Hematopoietic multipotent progenitor cell treated with erythropoietin and hydrocortisone succinate and interleukin-3 and kit ligand, for 6 days (in vitro differentiated cells): ENCODE measurements around the gene HSP90AB1.

Experiments
- DNase-seq: peaks from one replicate; pipeline ENCODE4 v3.0.0-alpha.2; 2015

Gene HSP90AB1

DNA sequence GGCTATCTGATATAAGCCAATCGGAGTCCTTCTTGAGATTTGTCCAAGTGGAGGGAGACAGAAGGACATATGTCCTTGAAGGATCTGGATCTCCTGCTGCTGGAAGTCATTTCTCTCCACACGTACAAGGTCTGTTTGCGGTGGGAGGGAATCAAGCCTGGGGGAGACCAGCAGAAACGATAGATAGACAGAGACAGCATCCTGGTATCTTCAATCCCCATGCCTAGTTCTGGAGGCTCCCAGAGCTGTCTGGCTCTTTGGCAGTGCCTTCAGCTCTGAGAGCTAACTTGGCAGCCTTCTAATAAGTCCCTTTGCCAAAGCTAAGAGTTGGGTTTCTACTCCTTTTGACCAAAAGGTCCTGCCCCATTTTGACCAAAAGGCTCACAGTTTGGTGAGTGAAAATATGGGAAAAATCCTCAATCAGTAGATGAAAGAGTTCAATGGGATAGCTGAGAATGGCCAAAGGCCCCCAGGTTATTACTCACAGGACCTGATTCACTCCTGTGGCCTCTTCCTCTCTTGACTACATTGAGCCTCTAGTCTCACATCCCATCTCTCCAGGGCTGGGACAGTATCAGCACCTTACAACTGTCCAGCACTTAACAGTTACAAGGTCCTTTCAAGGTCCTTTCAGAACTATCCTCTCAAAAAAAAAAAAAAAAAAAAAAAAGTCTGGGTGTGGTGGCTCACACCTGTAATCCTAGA, 45.9 kb downstream of the HSP90AB1 start:
- DNase-seq, result no peak

DNA sequence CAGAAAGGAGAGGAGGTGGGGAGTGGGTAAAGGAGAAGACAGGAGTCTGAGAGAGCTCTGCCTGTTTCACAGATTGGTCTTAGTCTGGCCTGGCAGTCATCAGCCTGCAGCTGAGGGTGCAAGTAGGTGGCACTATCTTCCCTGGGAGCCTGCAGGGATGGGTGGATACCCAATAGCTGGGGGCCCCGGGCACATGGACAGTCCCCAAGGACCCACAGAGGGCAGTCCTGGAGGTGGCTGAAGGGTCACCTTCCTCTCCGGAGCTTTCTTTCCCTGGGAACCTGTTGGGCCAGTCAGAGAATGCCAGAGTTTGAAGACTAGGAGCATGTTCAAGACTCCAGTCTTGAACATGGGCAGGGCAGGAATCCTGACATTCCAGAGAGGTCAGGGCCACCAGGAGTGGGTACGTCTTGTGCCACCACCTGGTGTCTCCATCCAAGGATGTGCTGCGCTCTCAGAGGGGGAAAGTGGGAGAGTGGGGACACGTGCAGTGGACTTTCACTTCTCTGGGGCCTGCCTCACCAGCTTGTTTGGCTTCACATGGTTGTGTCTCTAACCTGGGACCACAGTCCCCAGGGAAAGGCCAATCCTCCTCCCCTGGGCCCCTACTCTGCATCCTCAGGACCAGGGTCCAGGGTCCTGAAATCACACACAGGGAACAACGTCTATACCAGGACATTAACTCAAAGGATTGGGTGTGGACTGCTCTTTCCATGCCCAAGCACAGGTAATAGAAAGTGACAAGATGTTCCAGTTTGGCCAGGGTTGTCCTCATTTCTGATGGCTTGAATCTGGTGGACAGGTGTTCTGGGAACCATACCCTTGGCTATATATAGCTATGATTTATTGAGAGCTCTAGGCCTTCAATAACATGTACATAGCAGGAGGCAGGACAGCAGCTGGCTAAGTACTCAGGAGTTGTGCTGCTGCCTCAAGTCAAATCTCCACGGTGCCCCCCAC, 48.2 kb downstream of the HSP90AB1 start:
- DNase-seq, result no peak

DNA sequence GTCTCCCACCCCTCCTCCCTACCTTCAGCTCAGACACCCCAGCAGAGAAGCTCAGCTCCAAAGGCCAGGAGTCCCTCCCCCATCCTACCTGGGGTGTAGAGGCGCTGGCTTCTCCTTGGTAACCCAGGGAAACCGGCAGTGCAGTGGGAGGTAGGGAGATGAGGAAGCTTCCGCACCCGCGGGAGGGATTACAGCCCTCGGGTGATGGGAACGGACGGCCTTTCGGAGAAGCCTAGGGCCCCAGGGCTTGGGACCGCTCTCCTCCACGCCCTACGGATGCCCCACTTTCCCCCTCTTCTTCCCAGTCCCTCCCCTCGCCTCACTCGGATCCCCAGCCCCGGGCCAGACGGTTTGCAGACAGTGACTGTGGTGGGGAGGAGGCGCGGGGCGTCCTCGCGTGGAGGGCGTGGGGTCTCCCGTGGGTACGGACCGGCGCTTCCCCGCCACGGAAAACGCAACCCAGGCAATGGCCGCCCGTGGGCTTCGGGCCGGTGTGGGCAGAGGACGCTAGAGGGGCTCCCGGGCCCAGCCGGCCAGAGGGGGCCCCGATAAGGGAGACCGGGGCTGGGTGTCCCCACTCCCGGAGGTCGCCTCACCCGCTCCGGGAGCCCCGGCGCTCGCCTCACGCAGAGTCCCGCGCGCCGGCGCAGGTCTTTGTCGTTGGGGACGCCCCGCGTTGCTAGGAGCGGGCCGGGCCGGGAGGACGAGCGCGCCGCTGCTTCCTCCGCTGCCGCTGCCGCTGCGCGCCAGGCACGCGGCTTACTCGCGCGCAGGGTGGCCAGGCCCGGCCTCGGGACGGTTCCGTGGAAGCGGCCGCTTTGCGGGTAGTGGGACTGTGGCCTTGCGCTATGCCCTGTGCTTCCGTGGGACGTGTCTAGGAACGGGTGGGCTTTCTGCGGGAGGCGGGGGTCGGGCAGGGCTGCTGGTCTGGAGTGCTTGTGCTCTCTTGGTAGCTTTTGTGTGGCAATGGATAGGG, 50.5 kb downstream of the HSP90AB1 start:
- DNase-seq, result peak; percentile 61

DNA sequence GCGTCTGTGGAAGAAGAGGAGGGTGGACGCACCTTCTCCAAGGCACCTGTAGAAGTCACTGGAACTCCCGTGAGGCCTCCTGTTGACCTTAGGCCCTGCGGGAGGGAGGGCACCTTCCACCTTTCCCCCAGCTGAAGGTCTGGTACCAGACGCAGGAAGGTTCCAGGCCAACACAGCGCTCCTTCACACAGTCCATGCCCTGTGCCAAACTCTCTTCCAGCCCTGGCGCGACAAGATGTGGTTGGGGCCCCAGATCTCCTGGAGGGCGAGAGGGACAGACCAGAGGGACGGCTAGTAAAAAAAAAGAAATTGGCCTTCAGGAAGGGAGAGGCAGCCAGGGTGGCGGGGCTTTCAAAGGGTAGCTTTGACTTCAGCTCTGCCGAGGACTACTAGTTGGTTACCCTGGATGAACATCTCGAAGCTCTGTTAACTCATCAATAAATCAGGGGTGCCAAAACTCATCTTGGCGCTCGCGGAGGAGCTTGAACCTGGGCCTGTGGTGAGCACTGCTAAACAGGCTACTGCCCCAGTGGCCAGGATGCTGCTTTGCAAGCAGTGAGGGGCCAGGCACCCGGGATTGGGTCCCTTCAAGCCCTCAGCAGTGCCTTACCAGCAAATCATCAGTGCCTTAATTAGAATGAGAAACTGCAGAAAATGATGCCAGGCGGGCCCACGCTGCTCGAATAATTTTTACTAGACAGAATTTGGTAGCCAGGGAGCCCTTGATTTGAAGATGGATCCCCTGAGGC, 51.3 kb downstream of the HSP90AB1 start:
- no peak for DNase-seq

DNA sequence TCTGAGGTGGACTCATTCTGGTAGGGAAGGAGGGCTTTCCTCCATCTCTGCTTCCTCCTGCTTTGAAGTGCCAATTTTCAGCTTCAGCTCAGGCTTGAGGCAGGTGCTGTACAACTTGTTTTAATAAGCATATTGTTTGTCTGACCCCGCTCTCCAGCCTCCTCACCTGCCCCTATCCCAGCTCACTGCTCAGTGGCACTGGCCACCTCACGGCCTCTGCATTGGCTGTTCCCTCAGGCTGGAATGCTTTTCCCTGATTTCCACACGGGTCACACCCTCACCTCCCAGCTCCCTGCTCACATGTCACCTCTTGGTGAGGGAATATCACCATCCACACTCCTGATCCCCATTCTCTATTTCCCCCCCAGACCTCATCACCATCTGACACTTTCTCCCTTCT, 52.0 kb downstream of the HSP90AB1 start:
- no peak for DNase-seq

DNA sequence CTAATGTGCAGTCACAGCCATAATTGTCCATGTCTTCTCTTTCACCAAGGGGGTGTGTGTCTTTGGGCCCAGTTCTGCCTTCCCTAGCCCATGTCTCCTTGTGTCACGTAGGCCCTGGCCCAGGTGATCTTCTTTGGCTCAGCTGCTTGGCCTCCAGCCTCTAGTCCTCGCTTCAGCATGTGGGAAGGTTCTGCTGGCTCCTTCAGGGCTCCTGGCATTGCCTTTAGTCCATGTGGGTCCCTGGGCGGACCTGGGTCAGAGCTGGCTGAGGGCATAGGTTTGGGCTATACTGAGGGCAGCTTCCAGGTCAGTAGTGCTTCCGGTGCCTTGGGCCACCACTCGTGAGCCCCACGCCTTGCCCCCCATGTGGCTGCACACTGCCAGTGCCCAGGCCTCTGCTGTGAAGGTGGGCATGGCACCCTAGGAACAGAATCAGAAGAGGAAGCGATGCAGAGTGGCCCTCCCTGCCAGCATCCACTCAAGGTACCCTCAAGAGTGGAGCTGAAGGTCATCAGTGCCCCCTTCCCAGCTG, 53.5 kb downstream of the HSP90AB1 start:
- DNase-seq, result no peak

DNA sequence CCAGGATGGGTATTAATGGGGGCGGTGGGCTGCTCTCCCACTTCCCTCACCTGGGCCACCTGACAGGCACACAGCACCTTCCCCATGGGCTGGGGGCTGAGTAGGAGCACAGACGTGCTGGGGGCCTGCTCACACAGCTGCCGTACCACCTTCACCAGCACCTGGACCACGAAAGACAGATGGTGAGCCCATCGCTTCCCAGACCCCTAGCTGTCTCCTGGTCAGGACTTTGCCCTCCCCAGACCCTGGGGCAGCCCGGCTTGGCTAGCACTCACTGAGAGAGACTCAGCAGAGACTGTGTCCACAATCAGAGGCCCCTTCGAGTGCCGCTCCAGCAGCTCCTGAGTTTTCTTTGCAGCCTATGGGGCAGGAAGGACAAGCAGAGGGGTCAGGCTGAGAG, 54.2 kb downstream of the HSP90AB1 start:
- DNase-seq, result no peak

DNA sequence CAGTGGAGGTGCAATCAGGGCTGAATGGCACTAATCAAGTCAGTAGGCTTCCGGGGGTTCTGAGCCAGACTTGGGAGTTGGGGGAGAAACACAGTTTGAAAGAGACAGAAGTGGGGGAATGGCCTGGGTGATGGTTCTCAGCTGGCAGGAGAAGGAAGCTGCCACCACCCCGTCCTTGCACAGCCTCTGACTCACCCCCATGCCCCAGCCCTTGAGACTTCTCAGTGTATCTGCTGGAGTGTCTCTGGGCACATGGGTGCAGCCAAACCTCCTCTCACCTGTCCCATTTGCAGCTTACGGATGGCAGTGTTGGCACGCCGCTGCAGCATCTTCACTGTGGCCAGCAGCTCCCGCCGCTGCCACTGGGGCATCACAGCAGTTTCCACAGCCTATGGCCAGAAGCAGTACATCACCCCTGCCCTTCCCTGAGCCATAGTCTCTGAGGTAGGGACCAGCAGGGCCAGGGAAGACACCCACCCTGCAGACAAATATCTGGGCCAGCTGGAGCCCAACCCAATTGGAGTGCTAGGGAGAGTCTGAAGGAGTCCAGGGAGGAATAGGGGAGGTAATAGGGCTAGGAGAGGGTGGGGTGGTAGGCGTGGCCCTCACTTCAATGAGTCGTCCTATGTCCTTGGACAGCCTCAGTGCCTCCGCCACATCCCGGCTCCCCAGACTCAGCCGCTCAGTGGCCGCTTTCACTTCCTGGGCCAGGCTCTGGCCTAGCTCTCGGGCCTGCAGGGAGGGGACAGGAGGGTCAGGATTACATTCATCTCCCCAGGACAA, 55.1 kb downstream of the HSP90AB1 start:
- no peak for DNase-seq

DNA sequence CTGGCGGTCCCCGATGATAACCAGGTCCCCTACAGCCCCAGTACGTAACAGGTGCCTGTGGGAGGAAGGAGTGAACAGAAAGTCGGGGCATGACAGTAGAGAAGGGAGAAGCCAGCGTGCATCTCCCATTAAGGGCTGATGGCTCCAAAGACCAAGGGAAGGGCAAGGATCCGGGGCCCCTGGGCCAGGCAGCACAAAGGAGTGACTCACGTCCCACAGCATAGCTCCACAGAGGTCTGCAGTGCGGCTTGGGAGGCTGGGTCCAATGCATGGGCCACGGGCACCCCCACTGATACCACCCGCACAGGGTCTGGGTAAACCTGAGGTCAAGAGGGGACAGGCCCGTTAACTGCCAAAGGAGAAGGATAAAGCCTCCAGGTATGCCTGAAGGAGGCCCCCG, 56.0 kb downstream of the HSP90AB1 start:
- DNase-seq, result no peak
